Spleen (tissue), 7 donors: ENCODE measurements around the gene NLK.

Source experiments
- POLR2A ChIP-seq, 3 donors: fragments of 450-650 bp; IDR thresholded peaks; one replicate each; pipeline ENCODE4 v1.5.1; 2017; ENCODE audit warnings: antibody characterized with exemption in 3 of 3, mild to moderate bottlenecking in 1 of 3
- POLR2AphosphoS5 ChIP-seq, 3 donors: sonication (generic); formaldehyde crosslinking; IDR thresholded peaks; one replicate each; pipeline ENCODE4 v1.5.1; 2017; ENCODE audit warnings: antibody characterized with exemption in 3 of 3
- TF ChIP-seq, protein P1 (sequence below), 11 experiments: fragments of 200-600 bp in 7 of 11; fragments of 450-650 bp in 4 of 11; sonication (generic) in 4 of 11; IDR thresholded peaks in 8 of 11; conservative IDR thresholded peaks in 3 of 11; 1 replicate in 7 of 11; 2 replicates in 4 of 11; pipeline versions ENCODE4 v1.4.0 to v1.8.0; 2016 to 2021; ENCODE audit warnings: antibody characterized with exemption in 11 of 11, inconsistent platforms in 4 of 11, mild to moderate bottlenecking in 1 of 11
- donor health status: DM: no; HTN: no; CAD: no; lungs with moderate emphysema.
- donor health status: DM: no; HTN: no; CAD: no.
- donor health status: DM: no; HTN: no; CAD: no.

DNA sequence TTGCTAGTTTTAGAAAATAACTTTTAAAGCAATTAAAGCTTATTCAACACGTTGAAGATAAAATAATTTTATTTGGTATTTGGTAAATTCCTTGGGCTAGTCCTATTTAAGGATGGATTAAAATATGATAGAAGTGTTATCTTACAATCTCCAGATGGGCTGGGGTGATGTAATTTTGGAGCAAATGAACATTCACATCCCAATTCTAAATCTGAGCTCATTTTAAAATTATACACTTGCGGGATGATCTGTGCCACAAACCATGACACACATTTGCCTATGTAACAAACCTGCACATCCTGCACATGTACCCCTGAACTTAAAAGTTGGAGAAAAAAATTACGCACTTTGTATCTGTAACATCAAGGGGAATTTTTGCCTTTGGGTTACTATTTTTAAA, 31.5 kb downstream of the NLK start:
- TF ChIP-seq, protein P1, sequence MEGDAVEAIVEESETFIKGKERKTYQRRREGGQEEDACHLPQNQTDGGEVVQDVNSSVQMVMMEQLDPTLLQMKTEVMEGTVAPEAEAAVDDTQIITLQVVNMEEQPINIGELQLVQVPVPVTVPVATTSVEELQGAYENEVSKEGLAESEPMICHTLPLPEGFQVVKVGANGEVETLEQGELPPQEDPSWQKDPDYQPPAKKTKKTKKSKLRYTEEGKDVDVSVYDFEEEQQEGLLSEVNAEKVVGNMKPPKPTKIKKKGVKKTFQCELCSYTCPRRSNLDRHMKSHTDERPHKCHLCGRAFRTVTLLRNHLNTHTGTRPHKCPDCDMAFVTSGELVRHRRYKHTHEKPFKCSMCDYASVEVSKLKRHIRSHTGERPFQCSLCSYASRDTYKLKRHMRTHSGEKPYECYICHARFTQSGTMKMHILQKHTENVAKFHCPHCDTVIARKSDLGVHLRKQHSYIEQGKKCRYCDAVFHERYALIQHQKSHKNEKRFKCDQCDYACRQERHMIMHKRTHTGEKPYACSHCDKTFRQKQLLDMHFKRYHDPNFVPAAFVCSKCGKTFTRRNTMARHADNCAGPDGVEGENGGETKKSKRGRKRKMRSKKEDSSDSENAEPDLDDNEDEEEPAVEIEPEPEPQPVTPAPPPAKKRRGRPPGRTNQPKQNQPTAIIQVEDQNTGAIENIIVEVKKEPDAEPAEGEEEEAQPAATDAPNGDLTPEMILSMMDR (IDR thresholded peaks at IDR 0.05 in 8 of 11, conservative IDR thresholded peaks at IDR 0.05 in 3 of 11): no peak
- TF ChIP-seq POLR2AphosphoS5 (IDR thresholded peaks at IDR 0.05) (no peak), POLR2A (IDR thresholded peaks at IDR 0.05) (no peak)
